Effector memory CD4-positive, alpha-beta T cell (primary cell): ENCODE data around the gene HMBS.

Experiments
- DNase-seq, 3 donors: peaks; one replicate each; pipeline ENCODE4 v3.0.0-alpha.2; 2020
- H3K27ac ChIP-seq: 2 replicates; pipeline ENCODE4 v1.7.0; 2013; ENCODE audit warnings: mild to moderate bottlenecking, low read length, moderate library complexity; ENCODE audit not compliant: insufficient read depth, poor library complexity, severe bottlenecking
- H3K27me3 ChIP-seq: replicated peaks from 2 replicates; pipeline ENCODE4 v1.7.0; 2013; ENCODE audit warnings: mild to moderate bottlenecking, low read length; ENCODE audit not compliant: insufficient read depth, control insufficient read depth, poor library complexity, severe bottlenecking
- H3K36me3 ChIP-seq: 2 replicates; pipeline ENCODE4 v1.7.0; 2013; ENCODE audit warnings: mild to moderate bottlenecking, low read length, moderate library complexity; ENCODE audit not compliant: control insufficient read depth, insufficient read depth
- H3K4me1 ChIP-seq: 2 replicates; pipeline ENCODE4 v1.7.0; 2013; ENCODE audit warnings: low read length, mild to moderate bottlenecking; ENCODE audit not compliant: control insufficient read depth, insufficient read depth, poor library complexity, severe bottlenecking
- H3K4me3 ChIP-seq: 2 replicates; pipeline ENCODE4 v1.7.0; 2013; ENCODE audit warnings: low read length, low read depth, mild to moderate bottlenecking; ENCODE audit not compliant: insufficient read depth, poor library complexity, severe bottlenecking
- H3K9me3 ChIP-seq: 2 replicates; pipeline ENCODE4 v1.7.0; 2013; ENCODE audit warnings: mild to moderate bottlenecking, low read length, moderate library complexity; ENCODE audit not compliant: control insufficient read depth

HMBS gene

DNA sequence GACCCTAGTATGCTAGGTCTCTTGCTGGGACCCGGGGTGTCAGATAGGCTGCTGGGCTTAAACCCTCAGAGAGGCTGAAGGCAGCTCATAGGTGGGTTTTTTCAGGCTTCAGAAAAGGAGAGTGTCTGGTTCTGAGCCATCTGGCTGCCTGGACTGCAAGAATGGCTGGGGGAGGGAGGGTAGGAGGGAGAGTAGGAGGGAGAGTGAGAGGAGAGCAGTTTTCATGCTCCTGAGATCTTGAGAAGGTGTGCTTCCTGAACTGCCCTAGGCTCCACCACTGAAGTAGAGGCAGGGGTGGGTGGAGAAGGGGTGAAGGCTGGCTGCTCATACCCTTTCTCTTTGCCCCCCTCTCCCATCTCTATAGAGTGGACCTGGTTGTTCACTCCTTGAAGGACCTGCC lies 4.6 kb downstream of the HMBS start:
- Histone ChIP-seq H3K4me1 (peaks cover 19% of the 10 kb centered on the region), H3K4me3 (no peak overlapping the region), H3K27me3 (no peaks in the 10 kb centered on the region)

DNA sequence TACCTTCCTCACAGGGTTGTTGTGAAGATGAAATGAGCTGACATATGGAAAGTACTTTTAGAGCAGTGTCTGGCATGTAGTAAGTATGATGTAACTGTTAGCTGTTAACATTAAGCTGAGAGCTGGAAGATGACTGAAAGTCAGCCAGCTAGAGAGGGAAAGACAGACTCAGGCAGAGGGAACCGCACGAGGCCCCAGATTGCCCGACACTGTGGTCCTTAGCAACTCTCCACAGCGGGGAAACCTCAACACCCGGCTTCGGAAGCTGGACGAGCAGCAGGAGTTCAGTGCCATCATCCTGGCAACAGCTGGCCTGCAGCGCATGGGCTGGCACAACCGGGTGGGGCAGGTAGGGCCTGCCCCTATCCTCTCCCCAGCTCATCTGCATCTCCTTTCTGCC lies 6.5 kb downstream of the HMBS start:
- H3K4me3 ChIP-seq, result no peak overlapping the region
- H3K36me3 ChIP-seq, result no peaks in the 10 kb centered on the region
- H3K9me3 ChIP-seq, result no peaks in the 10 kb centered on the region
- peaks cover 18% of the 10 kb centered on the region for H3K4me1 ChIP-seq
- H3K27me3 ChIP-seq, result no peaks in the 10 kb centered on the region
- no peak overlapping the region for H3K27ac ChIP-seq
- no peak for DNase-seq

More for the DNA sequence above, 4.6 kb downstream of the HMBS start:
- Histone ChIP-seq H3K36me3 (no peaks in the 10 kb centered on the region), H3K9me3 (no peaks in the 10 kb centered on the region), H3K27ac (no peak overlapping the region)
- DNase-seq, result no peak

DNA sequence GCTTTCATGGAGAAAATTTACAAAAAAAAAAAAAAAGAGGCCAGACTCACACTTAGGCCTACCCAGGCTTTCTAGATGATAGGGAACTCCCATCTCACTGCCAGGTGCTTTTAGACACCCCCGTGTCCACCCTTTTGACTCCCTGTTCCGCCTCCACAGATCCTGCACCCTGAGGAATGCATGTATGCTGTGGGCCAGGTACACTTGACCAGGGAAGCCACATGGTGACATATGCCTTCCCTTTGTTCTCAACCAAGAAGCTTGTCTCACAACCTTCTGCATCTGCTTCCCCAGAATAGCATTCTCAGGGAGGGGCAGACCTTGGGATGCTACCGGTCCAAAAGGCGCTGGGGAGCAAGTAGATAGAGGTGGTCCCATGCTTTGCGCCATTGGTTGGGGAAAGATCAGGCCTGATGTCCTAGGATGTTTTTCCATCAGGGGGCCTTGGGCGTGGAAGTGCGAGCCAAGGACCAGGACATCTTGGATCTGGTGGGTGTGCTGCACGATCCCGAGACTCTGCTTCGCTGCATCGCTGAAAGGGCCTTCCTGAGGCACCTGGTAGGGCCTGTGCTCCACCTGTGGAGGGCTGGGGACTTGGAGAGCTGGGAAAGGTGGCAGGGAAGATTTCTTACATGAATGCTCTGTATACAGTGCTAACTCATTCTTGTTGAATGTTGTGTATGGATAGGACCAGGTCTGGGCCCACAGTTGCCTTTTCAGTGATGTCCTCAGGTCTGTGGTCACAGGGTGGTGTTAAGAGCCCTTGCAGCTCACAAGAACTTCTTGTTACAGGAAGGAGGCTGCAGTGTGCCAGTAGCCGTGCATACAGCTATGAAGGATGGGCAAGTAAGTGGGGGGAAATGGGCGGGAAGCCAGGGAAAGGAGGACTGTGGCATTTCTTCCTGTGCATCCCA lies 7.5 kb downstream of the HMBS start:
- H3K4me3 ChIP-seq, result no peak overlapping the region

DNA sequence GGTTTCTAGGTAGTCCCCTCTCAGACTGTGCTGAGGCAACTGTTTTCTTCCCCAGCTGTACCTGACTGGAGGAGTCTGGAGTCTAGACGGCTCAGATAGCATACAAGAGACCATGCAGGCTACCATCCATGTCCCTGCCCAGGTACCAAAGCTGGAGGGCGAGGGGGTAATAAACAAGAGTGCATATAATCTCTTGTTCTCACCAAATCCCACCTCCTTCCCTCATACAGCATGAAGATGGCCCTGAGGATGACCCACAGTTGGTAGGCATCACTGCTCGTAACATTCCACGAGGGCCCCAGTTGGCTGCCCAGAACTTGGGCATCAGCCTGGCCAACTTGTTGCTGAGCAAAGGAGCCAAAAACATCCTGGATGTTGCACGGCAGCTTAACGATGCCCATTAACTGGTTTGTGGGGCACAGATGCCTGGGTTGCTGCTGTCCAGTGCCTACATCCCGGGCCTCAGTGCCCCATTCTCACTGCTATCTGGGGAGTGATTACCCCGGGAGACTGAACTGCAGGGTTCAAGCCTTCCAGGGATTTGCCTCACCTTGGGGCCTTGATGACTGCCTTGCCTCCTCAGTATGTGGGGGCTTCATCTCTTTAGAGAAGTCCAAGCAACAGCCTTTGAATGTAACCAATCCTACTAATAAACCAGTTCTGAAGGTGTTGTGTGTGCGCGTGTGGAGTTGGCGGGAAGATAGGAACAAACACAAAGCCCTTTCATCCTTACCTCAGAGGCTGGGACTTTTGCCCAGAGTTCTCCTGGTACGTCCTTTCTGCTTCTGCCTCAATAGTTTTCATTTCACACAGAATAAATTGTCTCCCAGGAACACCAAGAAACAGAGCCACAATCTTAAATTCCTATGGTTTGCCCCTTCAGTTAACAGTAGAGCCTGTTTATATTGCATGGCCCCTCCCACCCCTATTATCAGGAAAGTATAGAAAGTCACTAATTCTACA lies 8.5 kb downstream of the HMBS start:
- peak overlapping the region; percentile 68 for H3K4me3 ChIP-seq
- no peaks in the 10 kb centered on the region for H3K9me3 ChIP-seq
- DNase-seq, result no peak
- H3K36me3 ChIP-seq, result peaks cover 10% of the 10 kb centered on the region
- H3K27me3 ChIP-seq, result no peaks in the 10 kb centered on the region
- H3K4me1 ChIP-seq, result peaks cover 18% of the 10 kb centered on the region
- H3K27ac ChIP-seq, result peak overlapping the region; percentile 63

More for the DNA sequence above, 7.5 kb downstream of the HMBS start:
- Histone ChIP-seq H3K27ac (no peak overlapping the region), H3K27me3 (no peaks in the 10 kb centered on the region), H3K9me3 (no peaks in the 10 kb centered on the region), H3K4me1 (peaks cover 18% of the 10 kb centered on the region), H3K36me3 (peaks cover under 1% of the 10 kb centered on the region)
- DNase-seq, result no peak

DNA sequence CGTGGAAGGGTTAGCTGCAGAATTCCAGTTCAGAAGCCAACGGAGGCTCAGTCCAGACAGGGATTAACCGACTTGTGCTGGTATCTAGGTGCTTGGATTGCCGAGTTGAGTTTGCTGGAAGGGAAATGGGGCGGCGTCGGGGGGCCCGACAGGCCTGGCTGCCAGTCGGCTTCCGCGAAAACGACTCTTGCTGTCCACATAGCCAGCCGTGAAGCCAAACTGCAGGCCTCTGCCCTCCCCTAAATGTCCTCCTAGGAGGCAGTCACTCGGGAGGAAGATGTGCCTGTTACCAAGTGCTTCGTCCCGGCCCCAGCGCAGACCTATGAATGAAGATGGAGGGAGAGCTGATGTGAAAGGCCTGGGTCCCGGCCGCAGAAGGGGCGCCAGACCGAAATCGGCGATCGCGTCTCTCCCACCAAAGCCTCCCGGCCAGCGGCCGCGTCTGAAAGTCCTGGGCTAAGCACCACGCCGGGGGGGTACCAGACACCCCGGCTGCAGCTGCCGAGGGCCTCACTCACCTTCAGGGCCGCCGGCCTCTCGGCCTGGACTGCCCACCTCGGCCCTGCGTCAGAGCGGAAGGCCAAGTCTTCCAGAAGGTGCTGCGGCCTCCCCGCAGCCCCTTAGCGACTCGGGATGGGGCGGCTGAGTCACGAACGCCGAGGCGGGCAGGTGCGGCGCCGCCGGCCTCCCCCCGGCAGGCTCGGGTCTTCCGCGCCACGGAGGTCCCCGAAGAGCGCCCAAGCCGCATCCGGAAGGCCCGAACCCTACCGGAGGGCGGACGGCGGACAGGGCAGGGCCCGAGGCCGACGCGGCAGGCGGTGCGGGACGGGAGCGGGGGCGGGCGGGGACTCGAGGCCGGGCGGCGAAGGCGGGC lies 9.5 kb downstream of the HMBS start:
- DNase-seq, result peak in 2 of 3 donors; percentile 28 to 36
- Histone ChIP-seq H3K27me3 (no peaks in the 10 kb centered on the region), H3K36me3 (peaks cover 14% of the 10 kb centered on the region), H3K27ac (peak overlapping the region; percentile 63), H3K4me1 (peaks cover 18% of the 10 kb centered on the region), H3K4me3 (peak overlapping the region; percentile 68), H3K9me3 (no peaks in the 10 kb centered on the region)

DNA sequence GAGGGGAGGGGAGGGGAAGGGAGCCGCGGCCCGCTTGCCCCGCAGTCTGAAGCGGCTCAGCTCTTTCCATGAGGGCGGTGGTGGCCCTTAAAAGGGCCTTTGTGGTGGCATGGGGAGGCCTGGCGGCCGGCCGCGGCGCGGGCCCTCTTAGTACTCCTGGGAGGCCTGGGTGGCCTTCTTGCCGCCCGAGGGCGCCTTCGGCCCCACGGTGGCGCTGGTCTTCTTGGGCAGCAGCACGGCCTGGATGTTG lies 10.1 kb downstream of the HMBS start:
- H3K9me3 ChIP-seq, result no peaks in the 10 kb centered on the region
- H3K27me3 ChIP-seq, result no peaks in the 10 kb centered on the region
- DNase-seq, result peak in 1 of 3 donors; percentile 30
- H3K27ac ChIP-seq, result peak overlapping the region; percentile 63
- peaks cover 19% of the 10 kb centered on the region for H3K4me1 ChIP-seq
- peaks cover 14% of the 10 kb centered on the region for H3K36me3 ChIP-seq
- H3K4me3 ChIP-seq, result peak overlapping the region; percentile 68

DNA sequence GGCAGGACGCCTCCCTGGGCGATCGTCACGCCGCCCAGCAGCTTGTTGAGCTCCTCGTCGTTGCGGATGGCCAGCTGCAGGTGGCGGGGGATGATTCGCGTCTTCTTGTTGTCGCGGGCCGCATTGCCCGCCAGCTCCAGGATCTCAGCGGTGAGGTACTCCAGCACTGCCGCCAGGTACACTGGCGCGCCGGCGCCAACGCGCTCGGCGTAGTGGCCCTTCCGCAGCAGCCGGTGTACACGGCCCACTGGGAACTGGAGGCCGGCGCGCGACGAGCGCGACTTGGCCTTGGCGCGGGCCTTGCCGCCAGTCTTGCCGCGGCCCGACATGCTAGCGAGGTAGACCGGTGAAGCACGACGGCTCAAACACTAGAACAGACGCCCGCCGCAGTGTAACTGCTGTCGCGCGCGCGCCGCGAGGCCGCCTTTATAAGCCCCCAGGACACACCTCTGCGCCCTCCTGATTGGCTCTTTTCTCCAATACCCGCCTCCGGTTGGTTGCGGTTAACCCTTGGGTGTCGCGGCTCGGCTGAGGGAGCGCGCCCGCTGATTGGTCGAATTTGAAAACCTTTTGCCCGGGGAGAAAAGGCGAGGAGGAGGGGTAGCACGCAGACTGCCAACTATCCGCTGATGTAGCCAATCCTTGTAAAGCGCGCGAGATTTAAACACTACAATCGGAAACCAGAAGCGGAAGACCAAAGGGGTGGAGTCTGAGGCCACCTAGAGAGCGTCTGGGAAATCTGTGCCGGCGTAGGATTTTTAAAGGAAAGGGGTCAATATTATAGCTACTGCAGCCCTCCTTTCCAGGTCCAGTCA lies 10.6 kb downstream of the HMBS start:
- Histone ChIP-seq H3K4me1 (peaks cover 24% of the 10 kb centered on the region), H3K27me3 (no peaks in the 10 kb centered on the region), H3K4me3 (peak overlapping the region; percentile 68), H3K36me3 (peaks cover 14% of the 10 kb centered on the region), H3K27ac (peak overlapping the region; percentile 63), H3K9me3 (no peaks in the 10 kb centered on the region)
- DNase-seq, result peak; percentile 99 to 100 (median 99)

DNA sequence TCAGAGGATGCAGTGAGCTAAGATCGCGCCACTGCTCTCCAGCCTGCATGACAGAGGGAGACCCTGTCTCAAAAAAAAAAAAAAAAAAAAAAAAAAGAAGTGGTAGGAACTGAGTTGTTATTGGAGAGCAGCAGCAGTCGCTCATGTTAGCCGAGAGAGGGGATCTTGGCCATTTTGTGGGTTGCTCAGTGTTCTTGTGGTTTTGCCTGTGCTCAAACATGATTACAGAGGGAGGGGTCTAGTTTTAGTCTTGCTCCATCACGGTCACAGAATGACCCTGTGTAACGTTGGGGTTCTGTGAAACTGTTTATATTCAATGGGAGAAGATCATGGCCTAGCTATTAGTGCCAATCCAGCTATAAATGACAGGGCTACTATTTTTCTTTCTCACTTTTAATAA lies 15.0 kb downstream of the HMBS start:
- Histone ChIP-seq H3K36me3 (peaks cover 14% of the 10 kb centered on the region), H3K27me3 (no peaks in the 10 kb centered on the region), H3K4me1 (peaks cover 22% of the 10 kb centered on the region), H3K4me3 (no peak overlapping the region), H3K27ac (no peak overlapping the region), H3K9me3 (no peaks in the 10 kb centered on the region)
- no peak for DNase-seq
